Smooth muscle cell of the umbilical artery (primary cell): Measurements from ENCODE around the gene CFAP65. TPM values are rescaled to one million over a fixed set of nuclear protein-coding genes. Genes with fewer than 3 reads are reported as not detected.

Source experiments
- total RNA-seq: library from RNA; depleted of rRNA; stranded (reverse); fragments of >200 nt; gene quantifications from 2 replicates; pipeline ENCODE4 v1.2.3, GENCODE V29; 2014

The CFAP65 gene, protein sequence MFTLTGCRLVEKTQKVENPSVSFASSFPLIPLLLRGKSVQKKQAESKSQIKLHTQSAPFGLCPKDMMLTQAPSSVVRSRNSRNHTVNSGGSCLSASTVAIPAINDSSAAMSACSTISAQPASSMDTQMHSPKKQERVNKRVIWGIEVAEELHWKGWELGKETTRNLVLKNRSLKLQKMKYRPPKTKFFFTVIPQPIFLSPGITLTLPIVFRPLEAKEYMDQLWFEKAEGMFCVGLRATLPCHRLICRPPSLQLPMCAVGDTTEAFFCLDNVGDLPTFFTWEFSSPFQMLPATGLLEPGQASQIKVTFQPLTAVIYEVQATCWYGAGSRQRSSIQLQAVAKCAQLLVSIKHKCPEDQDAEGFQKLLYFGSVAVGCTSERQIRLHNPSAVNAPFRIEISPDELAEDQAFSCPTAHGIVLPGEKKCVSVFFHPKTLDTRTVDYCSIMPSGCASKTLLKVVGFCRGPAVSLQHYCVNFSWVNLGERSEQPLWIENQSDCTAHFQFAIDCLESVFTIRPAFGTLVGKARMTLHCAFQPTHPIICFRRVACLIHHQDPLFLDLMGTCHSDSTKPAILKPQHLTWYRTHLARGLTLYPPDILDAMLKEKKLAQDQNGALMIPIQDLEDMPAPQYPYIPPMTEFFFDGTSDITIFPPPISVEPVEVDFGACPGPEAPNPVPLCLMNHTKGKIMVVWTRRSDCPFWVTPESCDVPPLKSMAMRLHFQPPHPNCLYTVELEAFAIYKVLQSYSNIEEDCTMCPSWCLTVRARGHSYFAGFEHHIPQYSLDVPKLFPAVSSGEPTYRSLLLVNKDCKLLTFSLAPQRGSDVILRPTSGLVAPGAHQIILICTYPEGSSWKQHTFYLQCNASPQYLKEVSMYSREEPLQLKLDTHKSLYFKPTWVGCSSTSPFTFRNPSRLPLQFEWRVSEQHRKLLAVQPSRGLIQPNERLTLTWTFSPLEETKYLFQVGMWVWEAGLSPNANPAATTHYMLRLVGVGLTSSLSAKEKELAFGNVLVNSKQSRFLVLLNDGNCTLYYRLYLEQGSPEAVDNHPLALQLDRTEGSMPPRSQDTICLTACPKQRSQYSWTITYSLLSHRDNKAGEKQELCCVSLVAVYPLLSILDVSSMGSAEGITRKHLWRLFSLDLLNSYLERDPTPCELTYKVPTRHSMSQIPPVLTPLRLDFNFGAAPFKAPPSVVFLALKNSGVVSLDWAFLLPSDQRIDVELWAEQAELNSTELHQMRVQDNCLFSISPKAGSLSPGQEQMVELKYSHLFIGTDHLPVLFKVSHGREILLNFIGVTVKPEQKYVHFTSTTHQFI (N-terminal part only)
- total RNA-seq = not detected in 2 replicates

GRCh38 chr2:219041252-219041651 is at the start of gene CFAP65:
CFAP65 (minus strand) TSS chr2:219041516; CDS start chr2:219039048, 2,468 bp downstream.

DNA sequence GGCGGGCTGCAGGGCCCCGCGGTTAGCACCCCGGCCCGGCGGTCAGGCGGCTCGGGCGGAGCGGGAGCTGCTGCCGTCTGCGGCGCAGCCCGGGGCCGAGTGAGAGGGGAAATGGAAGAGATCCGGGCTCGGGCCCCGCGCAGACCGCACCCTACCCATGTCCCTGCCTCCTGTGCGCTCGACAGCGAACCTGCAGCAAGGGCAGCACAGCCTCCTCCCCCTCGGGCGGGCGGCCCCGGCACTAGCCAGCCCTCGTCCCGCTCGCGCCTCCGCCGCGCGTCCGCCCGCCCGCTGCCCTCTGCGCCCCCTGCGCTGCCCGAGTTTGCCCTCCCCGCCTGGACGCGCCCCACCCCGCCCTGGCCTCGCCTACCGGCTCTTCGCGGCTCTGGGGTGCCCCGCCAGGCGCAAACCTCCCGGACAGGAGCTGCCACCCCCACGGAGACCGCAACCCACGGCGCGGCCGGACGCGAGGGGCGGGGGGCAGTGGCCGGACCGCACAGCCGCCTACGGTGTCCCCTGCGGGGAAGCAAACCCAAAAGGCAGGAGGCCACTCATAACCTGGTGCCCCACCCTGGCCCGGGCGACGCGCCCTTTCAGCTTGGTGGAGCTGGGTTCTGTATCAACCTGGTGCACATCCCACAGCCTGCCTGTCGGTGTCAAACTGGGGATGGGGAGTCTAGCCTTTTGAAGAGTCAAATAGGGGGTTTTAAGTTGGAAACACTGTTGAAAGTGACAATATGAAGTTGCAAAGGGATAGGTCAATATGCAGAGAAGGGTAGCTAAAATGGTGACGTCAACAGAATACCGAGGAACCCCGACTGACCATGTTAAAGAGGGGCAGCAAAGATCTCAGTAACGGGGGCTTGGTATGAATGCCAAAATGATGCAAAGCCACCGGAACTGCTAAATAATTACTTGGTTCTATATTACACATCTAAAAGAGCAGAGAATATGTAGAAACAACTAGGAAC is 19.8 kb upstream of the CFAP65 start, which contains the start of gene IHH:
Gene IHH, minus strand, starts transcription at position 101 of the 971 bp plus-strand sequence. CDS start 454 bp downstream, outside the sequence.

DNA sequence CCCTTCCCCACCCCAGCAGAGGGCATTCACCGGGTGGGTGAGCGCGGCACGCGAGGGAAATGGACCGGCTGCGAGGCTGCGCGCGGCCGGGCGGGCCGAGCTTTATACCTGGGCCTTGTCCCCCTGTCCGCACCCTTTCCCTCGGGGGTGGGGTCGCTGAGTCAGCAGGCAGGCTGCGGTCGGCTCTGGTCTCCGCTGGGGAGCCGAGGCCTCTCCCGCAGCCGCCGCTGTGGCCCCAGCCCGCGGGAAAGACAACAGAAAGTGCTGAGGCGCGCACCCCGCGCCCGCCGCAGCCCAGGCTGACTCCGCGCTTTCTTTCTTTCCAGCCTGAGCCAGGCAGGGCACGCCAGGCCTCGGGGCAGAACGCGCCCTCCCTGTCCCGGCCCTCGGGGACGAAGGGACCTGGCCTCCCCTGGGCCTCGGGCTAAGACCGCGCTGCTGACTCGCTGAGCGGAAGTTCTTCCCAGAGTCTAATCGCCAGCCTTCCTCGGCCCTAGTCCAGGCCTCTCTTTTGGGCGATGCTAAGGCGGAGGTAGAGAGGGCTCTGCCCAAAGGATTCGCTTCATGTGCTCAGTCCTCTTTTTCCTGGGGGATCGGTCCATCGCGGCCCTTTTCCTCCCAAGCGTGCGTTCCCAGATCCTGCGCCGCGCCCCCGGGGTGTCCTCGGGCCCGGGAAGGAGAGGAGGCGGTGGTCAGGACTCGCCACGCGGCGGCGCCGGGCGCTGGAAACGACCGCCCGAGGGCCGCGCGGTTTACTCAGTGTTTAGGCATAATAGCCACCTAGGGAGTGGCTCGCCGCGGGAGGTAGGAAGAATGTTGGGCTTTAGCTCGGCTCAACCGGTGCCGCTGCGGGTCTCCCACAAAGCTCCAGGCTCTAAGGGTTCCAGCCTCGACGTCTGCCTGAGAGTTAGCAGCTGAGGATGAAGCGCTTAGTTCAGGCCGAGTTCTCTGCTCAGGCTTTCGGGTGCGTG is 47.7 kb downstream of the CFAP65 start, which contains the start of gene CRYBA2:
Gene CRYBA2, minus strand, starts transcription at position 78 of the 971 bp plus-strand sequence. CDS start 246 bp downstream, outside the sequence.

DNA sequence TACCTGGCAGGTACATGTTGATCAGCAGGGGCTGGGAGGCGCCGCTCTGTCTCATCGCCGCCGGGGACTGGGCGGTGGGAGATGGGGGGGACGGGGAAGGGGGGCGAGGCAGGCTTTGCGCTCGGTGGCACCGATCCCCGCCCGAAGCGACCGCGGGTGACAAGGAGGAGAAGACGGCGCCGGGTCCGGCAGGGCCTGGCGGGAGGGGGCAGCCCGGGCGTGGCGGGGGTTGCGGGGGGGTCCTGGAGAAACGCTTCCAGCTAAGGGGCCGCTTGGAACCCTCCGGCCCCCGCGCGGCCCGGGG is 56.3 kb downstream of the CFAP65 start, which contains the start of gene FEV:
Gene FEV, minus strand, starts transcription at position 164 of the 304 bp plus-strand sequence. Its CDS starts 109 bp downstream, at position 55.

GRCh38 chr2:218959141-218959731 is 82.1 kb downstream of the CFAP65 start, which contains the start of gene CDK5R2:
CDK5R2 (plus strand) TSS chr2:218959666; CDS start chr2:218959821, 155 bp downstream.

Other genes starting within 250 kb of the CFAP65 start
- not detected in 2 replicates for gene PRKAG3, start 209.7 kb downstream of the CFAP65 start, total RNA-seq
- not detected in 2 replicates for gene WNT6, start 181.7 kb downstream of the CFAP65 start, total RNA-seq
- gene WNT10A, start 160.7 kb downstream of the CFAP65 start, total RNA-seq = not detected in 2 replicates
- 0.05 TPM in 1 of 2 replicates, not detected in the other for gene CDK5R2, start 81.8 kb downstream of the CFAP65 start, total RNA-seq
- not detected in 2 replicates for gene FEV, start 56.3 kb downstream of the CFAP65 start, total RNA-seq
- not detected in 2 replicates for gene CRYBA2, start 48.1 kb downstream of the CFAP65 start, total RNA-seq
- gene IHH, start 19.4 kb upstream of the CFAP65 start, total RNA-seq = not detected in 2 replicates
- 11.3 and 15.8 TPM in 2 replicates for gene NHEJ1, start 119.3 kb upstream of the CFAP65 start, total RNA-seq
- gene SLC23A3, start 128.5 kb upstream of the CFAP65 start, total RNA-seq = 0.89 and 2.8 TPM in 2 replicates
- 20.5 and 22.7 TPM in 2 replicates for gene CNPPD1, start 135.4 kb upstream of the CFAP65 start, total RNA-seq
- gene RETREG2, start 136.8 kb upstream of the CFAP65 start, total RNA-seq = 55.4 and 60.6 TPM in 2 replicates
- 11.0 and 16.0 TPM in 2 replicates for gene ZFAND2B, start 165.3 kb upstream of the CFAP65 start, total RNA-seq
- gene ABCB6, start 177.4 kb upstream of the CFAP65 start, total RNA-seq = 28.1 and 52.0 TPM in 2 replicates
- 31.8 and 40.6 TPM in 2 replicates for gene ATG9A, start 188.1 kb upstream of the CFAP65 start, total RNA-seq
- 35.3 and 38.6 TPM in 2 replicates for gene ANKZF1, start 188.3 kb upstream of the CFAP65 start, total RNA-seq
- gene GLB1L, start 203.9 kb upstream of the CFAP65 start, total RNA-seq = 10.0 and 13.7 TPM in 2 replicates
- gene STK16, start 204.0 kb upstream of the CFAP65 start, total RNA-seq = 37.2 and 42.2 TPM in 2 replicates
- not detected in 2 replicates for gene TUBA4B, start 211.7 kb upstream of the CFAP65 start, total RNA-seq
- gene TUBA4A, start 212.4 kb upstream of the CFAP65 start, total RNA-seq = 6.5 and 6.6 TPM in 2 replicates
- 37.7 and 59.8 TPM in 2 replicates for gene DNAJB2, start 237.8 kb upstream of the CFAP65 start, total RNA-seq